Adipose tissue (tissue), 3 donors: ENCODE data around the gene SLC38A3. TPM values are rescaled to one million over a fixed set of nuclear protein-coding genes. Genes with fewer than 3 reads are reported as not detected.
"Not testable (repeated sequence)": the region's sequence is repeated elsewhere in the genome, so short reads cannot be mapped to it uniquely, and the experiment has no call there.

Experiments
- H3K27ac ChIP-seq: one replicate; pipeline ENCODE4 v1.5.1; 2013; ENCODE audit warnings: low read depth, low read length
- WGBS, 3 donors: extraction: QIAGEN DNeasy Blood & Tissue Kit; methylation state at CpG; one replicate each; pipeline ENCODE4 v1.1.7; 2013; 5-methylcytosine and 5-hydroxymethylcytosine counted together
- polyA plus RNA-seq, 3 donors: library from polyadenylated mRNA; stranded (reverse); fragments of 200-250 nt; gene quantifications; one replicate each; pipeline ENCODE4 v1.2.3, GENCODE V29; 2013
- donor health status: healthy with polysubstance abuse.
- donor health status: Bipolar disorder and iron deficiency.
- donor health status: healthy.

SLC38A3 gene
- polyA plus RNA-seq, 3 donors, result 0.34 to 22.0 TPM; not detected in 1

DNA sequence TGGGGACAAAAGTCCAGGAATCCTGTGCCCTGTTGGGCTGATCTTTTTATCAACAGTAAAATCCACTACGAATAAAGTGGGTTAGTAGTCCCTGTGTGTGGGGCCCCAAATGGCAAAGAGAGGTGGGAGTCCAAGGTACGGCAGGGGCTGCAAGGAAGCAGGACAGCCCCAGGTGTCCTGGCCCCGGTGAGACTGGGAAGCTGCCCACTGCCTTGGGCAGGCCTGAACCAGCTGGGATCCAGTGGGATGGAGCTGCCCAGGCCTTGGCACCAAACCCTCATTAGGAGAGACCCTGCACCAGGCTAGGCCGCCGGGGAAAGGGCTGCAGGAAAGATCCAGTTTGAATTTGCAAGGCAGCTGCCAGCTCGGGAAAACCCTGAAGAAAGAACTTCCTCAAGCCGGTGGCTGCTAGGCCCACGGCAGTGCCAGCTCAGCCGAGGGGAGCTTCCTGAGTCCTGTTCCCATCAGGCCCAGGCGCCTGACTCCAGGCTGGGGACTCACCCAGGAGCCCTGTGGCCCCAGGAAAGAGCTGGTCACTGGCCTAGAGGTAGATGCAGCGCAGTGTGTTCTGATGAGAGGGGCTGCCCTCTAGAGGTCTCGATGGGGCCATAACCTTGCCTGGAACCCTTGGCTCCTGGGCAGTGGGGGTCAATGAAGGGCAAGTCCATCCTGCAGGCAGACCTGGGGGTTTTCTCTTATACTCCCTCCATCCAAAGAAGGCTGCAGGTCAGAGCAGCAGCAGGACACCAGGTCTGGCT lies 16.5 kb downstream of the SLC38A3 start:
- WGBS, 3 donors, result 43 to 67% (median 62%) methylated on average over 12 of the region's 12 CpGs
- H3K27ac ChIP-seq, result no peak overlapping the region

DNA sequence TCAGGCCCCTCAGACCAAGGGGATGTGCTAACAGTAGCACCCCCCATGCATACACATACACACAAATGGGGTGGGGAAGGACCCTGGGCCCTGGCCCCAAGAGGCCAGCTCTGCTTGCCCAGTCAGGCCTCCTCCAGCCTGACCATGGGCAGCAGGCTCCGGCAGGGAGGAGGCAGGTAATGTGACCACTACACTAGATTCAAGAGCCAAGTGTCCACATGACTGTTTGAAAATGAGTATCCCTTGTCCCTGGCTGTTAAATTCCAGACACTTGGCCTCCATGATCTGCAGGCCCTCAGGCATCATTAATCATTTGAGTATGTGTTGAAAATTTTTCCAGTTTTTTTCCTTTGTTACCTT lies 17.1 kb downstream of the SLC38A3 start:
- no peak overlapping the region for H3K27ac ChIP-seq
- WGBS, 3 donors, result 60 to 92% (median 86%) methylated on average over 1 of the region's 1 CpG

DNA sequence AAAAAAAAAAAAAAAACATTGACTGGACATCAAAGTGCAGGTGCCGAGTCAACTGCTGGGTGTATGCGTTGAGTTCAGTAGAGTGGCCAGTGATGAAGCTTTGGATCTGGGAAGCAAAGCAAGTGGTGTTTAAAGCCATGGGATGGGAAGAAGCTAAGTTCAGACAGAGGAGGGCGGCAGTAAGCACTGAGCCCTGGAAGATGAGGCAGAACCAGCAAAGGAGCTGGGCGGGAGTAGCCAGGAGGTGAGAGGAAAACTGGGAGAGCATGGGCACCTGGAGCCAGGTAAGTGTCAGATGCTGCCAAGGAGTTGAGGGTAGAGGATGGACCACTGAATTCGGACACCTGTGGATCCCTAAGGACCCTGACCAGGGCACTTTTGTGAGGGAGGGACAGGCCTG lies 19.6 kb downstream of the SLC38A3 start:
- 76 to 78% (median 76%) methylated on average over 5 of the region's 5 CpGs for WGBS, 3 donors
- no peak overlapping the region for H3K27ac ChIP-seq

DNA sequence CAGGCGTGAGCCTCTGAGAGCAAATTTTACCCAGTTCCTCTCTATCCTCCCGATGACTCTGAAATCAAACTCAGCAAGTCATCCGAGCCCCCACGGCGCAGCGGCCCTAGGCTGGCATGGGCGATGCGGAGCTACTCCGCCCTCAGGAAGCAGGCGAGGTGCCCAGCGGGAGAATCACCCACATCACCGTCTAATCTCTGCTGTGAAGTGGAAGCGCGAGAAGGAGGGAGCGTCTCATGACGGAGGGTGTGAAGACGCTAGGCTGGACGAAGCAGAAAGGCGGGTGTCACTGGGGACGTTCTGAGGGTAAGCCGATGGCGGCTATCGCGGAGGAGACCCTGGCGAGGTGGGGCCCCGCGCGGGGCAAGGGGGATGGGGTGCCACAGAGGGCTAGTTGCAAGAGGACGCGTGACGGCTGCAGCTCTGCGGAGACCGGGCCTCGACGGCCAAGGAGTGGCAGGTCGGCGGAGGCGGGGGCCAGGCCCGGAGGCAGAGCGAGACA lies 21.9 kb downstream of the SLC38A3 start:
- no peak overlapping the region for H3K27ac ChIP-seq
- WGBS, 3 donors, result 0 to 2% (median 0%) methylated on average over 31 to 40 of the region's 40 CpGs

DNA sequence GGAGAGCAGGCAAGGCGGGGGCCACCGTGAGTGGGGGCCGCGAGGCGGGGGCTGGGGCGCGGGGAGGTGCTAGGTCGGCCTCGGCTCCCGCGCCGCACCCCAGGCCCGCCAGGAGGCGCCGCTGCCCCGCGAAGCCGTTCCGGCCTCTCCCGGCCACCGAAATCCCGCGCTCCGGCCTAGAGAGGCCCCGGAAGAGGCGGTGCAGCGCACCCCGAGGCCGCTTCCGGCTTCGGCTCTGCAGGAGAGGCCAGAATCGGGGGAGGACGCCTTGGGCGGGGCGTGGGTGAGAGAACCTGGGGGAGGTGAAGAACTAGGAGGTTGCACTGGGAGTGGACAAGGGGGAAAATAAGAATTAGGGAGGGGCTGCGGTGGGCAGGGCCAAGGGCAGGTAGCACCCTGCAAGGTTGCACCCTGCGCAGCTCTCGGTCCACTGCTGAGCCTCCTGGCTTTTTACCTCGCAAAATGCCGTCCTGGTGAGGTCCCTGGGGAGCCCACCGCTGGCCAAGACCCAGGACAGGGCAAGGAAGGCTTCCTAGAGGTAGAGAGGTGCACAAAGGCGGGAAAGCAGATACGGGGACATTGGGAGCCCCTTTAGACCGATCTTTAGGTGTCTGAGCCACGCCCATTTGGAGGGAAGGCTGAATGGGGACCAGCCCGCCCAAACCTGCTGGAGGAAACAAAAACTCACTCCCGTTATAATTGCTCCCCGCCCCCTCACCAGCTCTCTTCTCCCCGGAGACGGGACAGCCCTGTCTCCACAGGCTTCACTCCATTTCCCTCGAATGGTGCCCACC lies 22.5 kb downstream of the SLC38A3 start:
- WGBS, 3 donors, result 1 to 2% (median 1%) methylated on average over 37 to 51 of the region's 51 CpGs
- H3K27ac ChIP-seq, result no peak overlapping the region

DNA sequence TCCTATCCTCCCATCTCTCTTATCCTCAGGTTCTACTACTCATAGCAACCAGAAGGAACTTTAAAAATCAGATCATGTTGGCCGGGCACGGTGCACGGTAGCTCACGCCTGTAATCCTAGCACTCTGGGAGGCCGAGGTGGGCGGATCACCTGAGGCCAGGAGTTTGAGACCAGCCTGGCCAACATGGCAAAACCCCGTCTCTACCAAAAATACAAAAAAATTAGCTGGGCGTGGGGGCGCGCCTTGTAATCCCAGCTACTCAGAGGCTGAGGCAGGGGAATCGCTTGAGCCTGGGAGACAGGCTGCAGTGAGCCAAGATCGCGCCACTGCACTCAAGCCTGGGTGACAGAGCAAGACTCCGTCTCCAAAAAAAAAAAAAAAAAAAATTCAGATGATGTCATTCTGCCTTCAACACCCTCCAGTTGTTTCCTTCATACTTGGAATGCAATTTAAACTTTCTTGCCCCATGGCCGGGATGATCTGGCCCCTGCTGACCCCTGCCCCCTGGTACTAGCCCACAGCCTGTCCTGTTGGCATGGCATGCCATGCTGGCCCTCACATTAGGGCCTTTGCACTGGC lies 23.2 kb downstream of the SLC38A3 start:
- H3K27ac ChIP-seq, result not testable (repeated sequence)

DNA sequence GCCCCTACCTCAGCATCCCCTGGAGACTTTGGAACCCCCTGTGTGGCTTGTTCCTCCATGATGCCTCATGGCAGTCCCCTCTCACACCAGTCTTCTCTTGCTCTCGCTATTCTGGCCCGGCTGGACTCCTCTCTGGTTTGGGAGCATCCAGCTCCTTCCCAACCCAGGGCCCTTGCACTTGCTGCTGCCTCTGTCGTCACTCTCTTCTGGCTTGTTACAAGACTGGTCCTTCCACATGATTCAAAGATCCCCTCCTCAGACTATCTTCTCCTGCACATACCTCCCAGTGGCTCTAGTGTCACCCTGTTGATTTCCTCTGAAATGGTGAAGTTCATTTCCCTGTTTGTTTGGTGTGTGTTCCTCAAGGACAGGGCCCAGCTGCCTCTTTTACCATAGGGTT lies 24.4 kb downstream of the SLC38A3 start:
- 87 to 97% (median 91%) methylated on average over 3 of the region's 3 CpGs for WGBS, 3 donors
- no peak overlapping the region for H3K27ac ChIP-seq

More for the DNA sequence above, 23.2 kb downstream of the SLC38A3 start:
- 47 to 57% (median 48%) methylated on average over 14 to 15 of the region's 15 CpGs for WGBS, 3 donors

DNA sequence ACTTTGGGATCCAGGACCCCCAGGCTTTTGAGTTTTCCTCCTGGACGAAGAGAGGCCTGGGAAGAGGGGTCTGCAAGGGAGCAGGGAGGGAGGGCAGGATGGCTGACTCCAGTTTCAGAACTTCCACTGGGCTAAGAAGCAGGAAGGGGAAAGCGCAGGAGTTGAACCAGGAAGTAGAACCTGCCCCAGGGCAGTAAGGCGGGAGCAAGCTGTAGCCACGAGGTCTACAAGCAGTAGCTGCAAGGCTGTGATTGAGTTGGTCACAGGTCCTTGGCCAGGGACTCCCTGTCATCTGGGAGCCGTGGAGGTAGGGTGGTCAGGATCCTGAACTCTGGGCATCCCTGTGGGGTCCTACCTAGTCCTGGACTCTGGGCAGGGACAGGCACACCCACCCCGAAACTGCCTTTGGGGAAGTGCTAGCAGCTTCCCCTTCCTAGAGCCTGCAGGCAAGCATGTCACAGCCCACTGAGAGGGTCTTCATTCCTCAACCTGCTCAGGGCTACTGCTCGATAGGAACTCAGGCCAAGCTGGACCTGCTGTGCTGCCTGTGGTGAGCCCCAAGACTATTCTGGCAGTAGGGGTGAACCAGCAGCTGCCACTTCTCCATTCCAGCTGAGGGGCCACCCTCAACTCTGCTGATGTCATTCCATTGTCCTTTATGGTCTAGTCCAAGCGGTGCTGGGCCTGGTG lies 25.2 kb downstream of the SLC38A3 start:
- 70 to 80% (median 71%) methylated on average over 8 of the region's 8 CpGs for WGBS, 3 donors
- no peak overlapping the region for H3K27ac ChIP-seq

- no peak overlapping the region for H3K27ac ChIP-seq
- 80 to 88% (median 84%) methylated on average over 4 of the region's 4 CpGs for WGBS, 3 donors
These were observed 25.7 kb downstream of the SLC38A3 start for GRCh38 chr3:50230794-50231125.

- no peak overlapping the region for H3K27ac ChIP-seq
- WGBS, 3 donors, result 76 to 85% (median 84%) methylated on average over 5 of the region's 5 CpGs
These were observed 26.5 kb downstream of the SLC38A3 start for GRCh38 chr3:50231581-50231980.

GRCh38 chr3:50232303-50232702 lies 27.2 kb downstream of the SLC38A3 start:
- H3K27ac ChIP-seq, result no peak overlapping the region
- WGBS, 3 donors, result 66 to 88% (median 75%) methylated on average over 3 of the region's 3 CpGs

- no peak overlapping the region for H3K27ac ChIP-seq
- 89 to 97% (median 92%) methylated on average over 4 of the region's 4 CpGs for whole genome bisulfite sequencing, 3 donors
These were observed 28.1 kb downstream of the SLC38A3 start for GRCh38 chr3:50233176-50233575.

GRCh38 chr3:50235716-50236483 lies 30.8 kb downstream of the SLC38A3 start, which contains the start of gene GNAI2:
TSS of gene GNAI2 (plus strand) at chr3:50236204. CDS start at chr3:50236336, 132 bp downstream.
- peak within 1 kb of the TSS; percentile 38 for H3K27ac ChIP-seq
- WGBS, 3 donors, result 0 to 1% (median 1%) methylated on average over 71 to 75 of the region's 75 CpGs

GRCh38 chr3:50236484-50237132 lies 31.5 kb downstream of the SLC38A3 start:
- H3K27ac ChIP-seq, result peak overlapping the region; percentile 38
- 1 to 10% (median 2%) methylated on average over 13 of the region's 13 CpGs for WGBS, 3 donors

GRCh38 chr3:50237133-50237651 lies 32.1 kb downstream of the SLC38A3 start:
- 1 to 27% (median 6%) methylated on average over 7 of the region's 7 CpGs for WGBS, 3 donors
- peak overlapping the region; percentile 62 for H3K27ac ChIP-seq

GRCh38 chr3:50237754-50238548 lies 32.9 kb downstream of the SLC38A3 start:
- 0 to 10% (median 1%) methylated on average over 31 of the region's 31 CpGs for WGBS, 3 donors

More at GRCh38 chr3:50237754-50238548, 32.9 kb downstream of the SLC38A3 start:
- peak overlapping the region; percentile 63 for H3K27ac ChIP-seq
